Middle frontal gyrus (tissue), 1 donor: ENCODE results near the gene CFAP52.
A peak's percentile ranks its signal among the peaks of the same experiment; 100 is the strongest.
"Not testable (repeated sequence)": the region's sequence is repeated elsewhere in the genome, so short reads cannot be mapped to it uniquely, and the experiment has no call there.

Source experiments
- DNase-seq: peaks from one replicate; pipeline ENCODE4 v3.0.0-alpha.2; 2015; ENCODE audit warnings: low spot score; ENCODE audit errors: extremely low spot score

The CFAP52 gene

DNA sequence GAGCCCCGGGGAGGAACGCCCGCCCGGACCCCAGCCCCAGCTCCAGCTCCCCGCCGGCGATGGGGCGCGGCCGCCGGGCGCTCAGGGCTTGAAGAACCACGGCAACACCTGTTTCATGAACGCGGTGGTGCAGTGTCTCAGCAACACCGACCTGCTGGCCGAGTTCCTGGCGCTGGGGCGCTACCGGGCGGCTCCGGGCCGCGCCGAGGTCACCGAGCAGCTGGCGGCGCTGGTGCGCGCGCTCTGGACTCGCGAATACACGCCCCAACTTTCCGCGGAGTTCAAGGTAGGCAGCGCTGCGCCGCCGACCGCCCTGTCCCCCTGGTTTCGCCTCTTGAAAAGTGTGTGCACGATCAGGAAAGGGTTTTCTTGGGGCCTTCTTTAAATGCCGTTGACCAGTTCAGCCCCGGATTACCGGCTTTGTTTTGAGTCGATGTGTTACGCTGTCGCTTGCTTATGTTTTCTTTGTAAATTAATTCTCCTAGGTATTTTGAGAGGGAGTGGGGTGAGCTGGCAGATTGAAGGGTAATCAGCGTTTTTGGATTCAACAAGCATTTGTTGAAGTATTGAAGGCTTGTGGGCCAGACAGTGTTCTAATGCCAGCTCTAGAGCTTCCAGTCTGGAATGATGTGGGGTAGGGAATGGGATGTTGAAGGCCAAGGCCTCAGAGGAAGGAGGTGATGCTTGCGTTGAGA lies 69.6 kb downstream of the CFAP52 start:
- no peak for DNase-seq

DNA sequence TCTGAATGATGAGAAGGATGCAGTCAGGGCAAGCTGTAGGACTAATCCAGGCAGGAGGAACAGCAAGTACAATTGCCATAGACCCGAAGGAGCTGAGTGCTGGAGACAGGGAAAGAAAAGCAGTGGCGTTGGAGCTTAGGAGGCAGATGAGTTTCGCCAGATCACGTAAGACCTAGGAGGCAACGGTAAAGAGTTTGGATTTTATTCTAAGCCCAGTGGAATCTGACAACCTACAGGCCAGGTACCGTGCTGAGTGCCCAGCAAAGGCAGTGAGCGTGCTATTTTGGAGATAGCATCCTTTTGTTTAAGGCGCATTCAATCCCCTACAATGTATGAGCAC lies 70.1 kb downstream of the CFAP52 start:
- no peak for DNase-seq

DNA sequence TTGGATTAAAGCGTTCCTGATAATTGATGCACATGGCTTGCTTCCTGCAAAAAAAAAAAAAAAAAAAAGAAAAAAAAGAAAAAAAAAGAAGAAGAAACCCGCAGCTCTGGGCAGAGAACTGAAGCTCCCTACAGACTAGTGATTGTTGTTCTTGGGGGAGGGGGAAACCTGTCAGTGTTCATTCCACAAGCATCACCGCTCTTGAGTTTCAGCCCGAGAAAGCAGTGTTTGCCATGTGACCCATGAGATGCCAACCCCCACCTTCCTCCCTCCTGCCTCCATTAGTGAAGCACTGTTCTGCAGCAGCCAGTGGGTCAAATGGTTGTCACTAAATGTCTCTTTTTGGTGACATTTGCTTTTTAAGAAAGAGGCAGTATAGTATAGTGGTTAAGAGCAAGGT lies 70.6 kb downstream of the CFAP52 start:
- DNase-seq: no peak

- DNase-seq: no peak
These were observed 72.2 kb downstream of the CFAP52 start for GRCh38 chr17:9648521-9649110.

DNA sequence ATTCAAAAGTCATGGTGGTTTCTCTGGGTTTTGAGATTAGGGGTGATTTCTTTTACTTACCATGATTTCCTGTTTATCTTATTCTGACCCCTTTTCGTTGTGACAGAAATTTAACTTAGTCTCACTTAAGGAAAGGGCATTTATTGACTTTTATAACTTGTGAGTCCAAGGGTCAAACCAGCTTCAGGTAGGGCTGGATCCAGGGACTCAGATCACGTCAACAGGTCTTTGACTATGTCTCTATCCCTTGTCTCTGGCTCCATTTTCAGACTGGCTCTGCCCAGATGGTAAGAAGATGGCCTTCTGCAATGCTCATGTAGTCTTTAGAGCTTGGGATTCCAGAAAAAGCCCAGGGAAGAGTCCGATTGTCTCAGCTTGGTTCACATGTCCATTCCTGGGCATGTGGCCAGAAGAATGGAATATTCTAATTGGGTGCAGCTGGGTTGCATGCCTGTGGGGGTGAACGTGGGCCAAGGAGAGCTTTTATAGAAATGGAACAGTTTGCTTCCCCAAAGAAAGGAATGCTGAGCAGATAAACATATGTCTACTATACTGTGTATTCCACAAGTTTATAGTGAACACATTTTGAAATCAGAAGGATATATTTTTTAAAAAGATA lies 82.3 kb downstream of the CFAP52 start:
- peak; percentile 26 for DNase-seq

DNA sequence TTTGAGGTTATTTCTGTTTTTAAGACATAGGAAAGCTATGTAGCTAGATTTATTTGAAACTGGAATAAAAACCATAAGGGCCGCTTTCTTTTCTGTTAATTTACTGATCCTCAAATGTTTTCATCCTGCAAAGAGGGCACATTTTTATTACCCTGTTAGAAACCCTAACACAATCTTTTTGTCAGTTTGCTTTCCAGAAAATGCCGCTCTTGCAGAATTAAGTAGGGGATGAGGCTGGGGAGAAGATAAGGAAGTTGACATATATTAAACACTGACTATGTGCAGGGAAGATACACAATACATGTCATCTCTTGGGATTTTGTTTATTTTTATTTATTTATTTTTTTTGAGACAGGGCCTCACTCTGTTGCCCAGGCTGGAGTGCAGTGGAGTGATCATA lies 84.6 kb downstream of the CFAP52 start:
- DNase-seq: no peak

- DNase-seq: not testable (repeated sequence)
These were observed 87.1 kb downstream of the CFAP52 start for GRCh38 chr17:9663511-9663910.

DNA sequence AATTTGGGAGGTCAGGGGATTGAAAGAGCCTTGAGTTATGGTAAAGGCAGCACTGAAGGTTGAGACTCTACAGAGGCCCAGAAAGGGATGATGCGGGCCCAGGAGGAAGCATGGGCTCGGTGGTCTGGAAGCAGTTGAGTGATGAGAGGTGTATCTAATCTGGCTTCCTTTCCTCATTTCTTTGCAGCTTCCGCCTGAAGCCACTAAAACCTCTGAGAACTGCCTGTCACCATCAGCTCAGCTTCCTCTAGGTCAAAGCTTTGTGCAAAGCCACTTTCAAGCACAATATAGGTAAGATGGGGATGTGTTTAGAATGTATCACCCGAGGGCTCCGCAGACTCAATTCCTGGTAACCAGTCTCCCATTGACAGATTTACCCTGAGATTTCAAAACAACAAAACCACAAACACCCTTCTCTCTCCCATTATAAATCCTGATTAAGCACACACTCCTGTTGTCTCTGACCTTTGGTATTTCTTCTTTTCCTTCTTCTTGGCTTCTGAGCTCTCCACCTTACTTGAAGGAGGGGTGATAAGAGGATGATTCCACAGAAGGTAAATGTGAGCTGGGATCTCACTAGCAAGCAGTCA lies 90.1 kb downstream of the CFAP52 start:
- DNase-seq: no peak

DNA sequence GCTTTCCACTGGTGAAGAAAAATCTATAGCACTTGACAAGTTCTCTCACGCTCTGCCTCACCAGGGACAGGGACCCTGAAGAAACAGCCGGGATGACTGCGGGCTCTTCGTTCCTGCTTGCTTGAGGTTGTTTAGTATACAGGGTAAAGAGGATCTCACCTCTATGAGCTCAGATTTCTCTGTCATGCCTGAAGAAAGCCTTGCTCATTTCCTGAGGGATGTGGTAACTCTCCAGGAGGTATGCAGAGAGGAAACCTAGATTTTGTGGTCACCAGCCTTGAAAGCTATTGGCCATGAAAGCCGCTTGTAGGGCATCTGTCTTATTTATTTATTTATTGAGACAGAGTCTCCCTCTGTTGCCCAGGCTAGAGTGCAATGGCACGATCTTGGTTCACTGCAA lies 92.1 kb downstream of the CFAP52 start:
- DNase-seq: no peak

DNA sequence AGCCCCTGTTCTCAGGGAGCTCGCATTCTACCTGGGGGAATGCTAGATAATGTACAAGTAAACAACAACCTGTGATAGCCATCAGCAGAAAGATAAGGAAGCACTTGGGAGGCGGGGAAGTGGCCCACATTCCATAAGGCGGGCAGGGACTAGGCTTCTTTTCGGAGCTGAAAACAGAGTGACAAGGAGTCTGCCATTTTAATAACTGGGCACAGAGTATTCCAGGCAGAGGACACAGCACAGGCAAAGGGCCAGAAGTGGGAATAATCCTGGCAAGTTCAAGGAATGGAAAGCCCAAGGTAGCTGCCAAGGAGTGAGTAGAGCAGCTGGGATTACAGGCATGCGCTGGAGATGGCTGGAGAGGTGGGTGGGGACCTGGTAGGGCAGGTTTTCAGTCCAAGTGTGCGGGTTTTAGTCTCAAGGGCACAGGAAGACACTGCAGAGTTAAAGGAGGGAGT lies 93.1 kb downstream of the CFAP52 start:
- DNase-seq: no peak

DNA sequence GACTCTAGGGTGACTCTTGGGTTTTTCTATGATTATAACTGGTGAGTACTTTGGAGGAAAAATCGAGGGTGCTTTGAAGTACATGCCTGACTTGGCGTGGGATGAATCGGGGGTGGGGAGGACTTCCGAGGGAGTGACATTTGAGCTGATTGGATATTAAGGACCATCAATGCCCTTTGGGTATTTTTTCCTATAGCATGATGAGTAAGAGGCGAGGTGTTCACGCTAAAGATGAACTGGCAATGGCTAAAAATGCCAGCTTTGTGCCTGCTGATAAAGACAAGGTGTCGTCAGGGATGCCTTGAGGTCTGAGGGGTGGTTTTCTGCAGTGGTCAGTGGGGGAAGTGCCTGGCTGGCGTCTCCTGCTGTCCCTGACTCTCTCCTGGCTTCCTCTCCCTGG lies 94.2 kb downstream of the CFAP52 start:
- no peak for DNase-seq

- DNase-seq: no peak
These were observed 95.1 kb downstream of the CFAP52 start for GRCh38 chr17:9671559-9671958.

- DNase-seq: no peak
These were observed 95.8 kb downstream of the CFAP52 start for GRCh38 chr17:9672266-9672665.

- DNase-seq: no peak
These were observed 96.2 kb downstream of the CFAP52 start for GRCh38 chr17:9672691-9673090.

DNA sequence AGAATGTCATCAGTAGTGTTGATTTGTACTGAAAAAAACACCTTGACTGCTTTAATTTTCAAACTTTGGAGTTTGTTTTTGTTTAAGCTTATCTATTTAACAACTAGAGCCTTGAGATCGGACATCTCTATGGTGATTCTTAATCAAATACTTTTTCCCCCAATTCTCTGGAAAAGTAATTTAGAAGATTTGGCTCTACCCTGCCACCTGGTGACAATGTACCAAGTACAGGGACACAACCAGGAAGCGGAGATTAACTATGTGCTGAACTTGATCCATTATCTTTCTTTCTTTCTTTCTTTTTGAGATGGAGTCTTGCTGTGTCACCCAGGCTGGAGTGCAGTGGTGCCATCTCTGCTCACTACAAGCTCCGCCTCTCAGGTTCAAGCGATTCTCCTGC lies 99.6 kb downstream of the CFAP52 start:
- DNase-seq: no peak

GRCh38 chr17:9676820-9677310 lies 100.4 kb downstream of the CFAP52 start:
- DNase-seq: no peak

DNA sequence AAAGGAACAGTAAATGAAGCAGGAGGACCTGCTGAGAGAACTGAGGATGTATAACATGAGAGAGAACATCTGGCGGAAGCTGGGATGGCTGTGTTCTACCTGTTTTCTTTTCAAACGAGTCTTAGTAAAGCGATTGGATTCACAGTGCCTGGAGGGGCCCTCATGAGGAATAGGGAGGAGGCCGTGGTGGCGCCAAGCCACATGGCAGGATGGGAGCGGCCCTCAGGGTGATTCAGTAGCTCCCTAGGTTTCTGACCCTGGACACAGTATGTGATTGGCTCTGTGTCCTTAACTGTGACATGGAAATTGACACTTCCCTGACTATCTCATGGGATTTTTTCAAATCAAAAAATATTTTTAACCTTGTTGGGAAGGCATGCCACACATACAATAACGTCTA lies 101.0 kb downstream of the CFAP52 start:
- no peak for DNase-seq

- DNase-seq: no peak
These were observed 101.5 kb downstream of the CFAP52 start for GRCh38 chr17:9677896-9678295.

- no peak for DNase-seq
These were observed 108.6 kb downstream of the CFAP52 start for GRCh38 chr17:9684955-9685621.
